Measurements from ENCODE around the gene PTPN6.

DNA sequence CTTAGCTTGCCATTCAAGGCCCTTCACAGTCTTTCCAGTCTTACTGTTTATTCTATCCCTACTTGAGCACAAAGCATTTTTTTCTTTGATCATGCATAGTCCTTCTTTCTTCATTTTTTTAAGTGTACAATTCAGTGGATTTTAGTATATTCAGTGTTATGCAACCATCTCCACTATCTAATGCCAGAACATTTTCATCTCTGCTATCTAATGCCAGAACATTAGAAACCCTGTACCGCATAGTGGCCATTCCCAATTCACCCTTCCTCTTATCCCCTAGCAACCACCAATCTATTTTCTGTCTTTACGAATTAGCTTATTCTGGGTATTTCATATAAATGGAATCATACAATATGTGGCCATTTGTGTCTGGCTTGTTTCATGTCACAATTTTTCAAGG lies 53.7 kb downstream of the PTPN6 start:
- no peak for TF ChIP-seq POLR2A (IDR thresholded peaks at IDR 0.05)
- TF ChIP-seq, protein P1, sequence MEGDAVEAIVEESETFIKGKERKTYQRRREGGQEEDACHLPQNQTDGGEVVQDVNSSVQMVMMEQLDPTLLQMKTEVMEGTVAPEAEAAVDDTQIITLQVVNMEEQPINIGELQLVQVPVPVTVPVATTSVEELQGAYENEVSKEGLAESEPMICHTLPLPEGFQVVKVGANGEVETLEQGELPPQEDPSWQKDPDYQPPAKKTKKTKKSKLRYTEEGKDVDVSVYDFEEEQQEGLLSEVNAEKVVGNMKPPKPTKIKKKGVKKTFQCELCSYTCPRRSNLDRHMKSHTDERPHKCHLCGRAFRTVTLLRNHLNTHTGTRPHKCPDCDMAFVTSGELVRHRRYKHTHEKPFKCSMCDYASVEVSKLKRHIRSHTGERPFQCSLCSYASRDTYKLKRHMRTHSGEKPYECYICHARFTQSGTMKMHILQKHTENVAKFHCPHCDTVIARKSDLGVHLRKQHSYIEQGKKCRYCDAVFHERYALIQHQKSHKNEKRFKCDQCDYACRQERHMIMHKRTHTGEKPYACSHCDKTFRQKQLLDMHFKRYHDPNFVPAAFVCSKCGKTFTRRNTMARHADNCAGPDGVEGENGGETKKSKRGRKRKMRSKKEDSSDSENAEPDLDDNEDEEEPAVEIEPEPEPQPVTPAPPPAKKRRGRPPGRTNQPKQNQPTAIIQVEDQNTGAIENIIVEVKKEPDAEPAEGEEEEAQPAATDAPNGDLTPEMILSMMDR (IDR thresholded peaks at IDR 0.05) = no peak
